KMS-11 (cell line): ENCODE data around the gene C11orf68.

Experiments
- H2AFZ ChIP-seq: fragments of 200-600 bp; sonication (generic); 2 replicates; pipeline ENCODE4 v1.6.1; 2016; ENCODE audit warnings: antibody characterized with exemption, mixed run types, low read depth
- H3K27ac ChIP-seq: fragments of 200-600 bp; sonication (generic); 2 replicates; pipeline ENCODE4 v1.6.1; 2016; ENCODE audit warnings: mild to moderate bottlenecking, mixed run types
- H3K27me3 ChIP-seq: fragments of 200-600 bp; sonication (generic); 2 replicates; pipeline ENCODE4 v1.6.1; 2017; ENCODE audit warnings: mild to moderate bottlenecking, low read depth, mixed run types, moderate library complexity; ENCODE audit not compliant: insufficient read depth
- H3K36me3 ChIP-seq: fragments of 200-600 bp; sonication (generic); 2 replicates; pipeline ENCODE4 v1.6.1; 2017; ENCODE audit warnings: mild to moderate bottlenecking, mixed run types; ENCODE audit not compliant: insufficient read depth
- H3K4me1 ChIP-seq: fragments of 200-600 bp; sonication (generic); 2 replicates; pipeline ENCODE4 v1.6.1; 2016; ENCODE audit warnings: mild to moderate bottlenecking, low read depth, mixed run types; ENCODE audit not compliant: poor library complexity, severe bottlenecking
- H3K4me2 ChIP-seq: fragments of 200-600 bp; sonication (generic); 2 replicates; pipeline ENCODE4 v1.7.0; 2016; ENCODE audit warnings: mild to moderate bottlenecking, mixed run types
- H3K4me3 ChIP-seq: fragments of 200-600 bp; sonication (generic); IDR thresholded peaks from 2 replicates; pipeline ENCODE4 v1.6.1; 2017; ENCODE audit warnings: low read depth, low read length, mixed read lengths; ENCODE audit not compliant: insufficient read depth
- H3K79me2 ChIP-seq: fragments of 200-600 bp; sonication (generic); 2 replicates; pipeline ENCODE4 v1.6.1; 2016; ENCODE audit warnings: low read depth, mixed run types; ENCODE audit not compliant: insufficient read depth
- H3K9ac ChIP-seq: fragments of 200-600 bp; sonication (generic); 2 replicates; pipeline ENCODE4 v1.6.1; 2016; ENCODE audit warnings: mild to moderate bottlenecking, mixed run types
- H4K20me1 ChIP-seq: fragments of 200-600 bp; sonication (generic); 2 replicates; pipeline ENCODE4 v1.6.1; 2016; ENCODE audit warnings: mild to moderate bottlenecking, mixed run types; ENCODE audit not compliant: insufficient read depth
- TF ChIP-seq, protein P1 (sequence below): fragments of 200-600 bp; sonication (generic); conservative IDR thresholded peaks from 2 replicates; pipeline ENCODE4 v1.6.1; 2017; ENCODE audit warnings: low read depth, mild to moderate bottlenecking, antibody characterized with exemption, low read length, moderate library complexity, mixed read lengths

Gene C11orf68

GRCh38 chr11:65919573-65920371 lies 910 bp upstream of the C11orf68 start:
- Histone ChIP-seq H4K20me1 (no peaks in the 10 kb centered on the region), H3K4me2 (peak overlapping the region; percentile 96), H3K36me3 (no peaks in the 10 kb centered on the region), H3K9ac (peak overlapping the region; percentile 44), H3K27me3 (no peaks in the 10 kb centered on the region), H3K27ac (no peak overlapping the region), H3K4me1 (peaks cover 14% of the 10 kb centered on the region), H3K79me2 (peaks cover 13% of the 10 kb centered on the region; the same call in 1 of the 2 replicates), H2AFZ (peak overlapping the region; percentile 64), H3K4me3 (no peak overlapping the region)
- TF ChIP-seq, protein P1, sequence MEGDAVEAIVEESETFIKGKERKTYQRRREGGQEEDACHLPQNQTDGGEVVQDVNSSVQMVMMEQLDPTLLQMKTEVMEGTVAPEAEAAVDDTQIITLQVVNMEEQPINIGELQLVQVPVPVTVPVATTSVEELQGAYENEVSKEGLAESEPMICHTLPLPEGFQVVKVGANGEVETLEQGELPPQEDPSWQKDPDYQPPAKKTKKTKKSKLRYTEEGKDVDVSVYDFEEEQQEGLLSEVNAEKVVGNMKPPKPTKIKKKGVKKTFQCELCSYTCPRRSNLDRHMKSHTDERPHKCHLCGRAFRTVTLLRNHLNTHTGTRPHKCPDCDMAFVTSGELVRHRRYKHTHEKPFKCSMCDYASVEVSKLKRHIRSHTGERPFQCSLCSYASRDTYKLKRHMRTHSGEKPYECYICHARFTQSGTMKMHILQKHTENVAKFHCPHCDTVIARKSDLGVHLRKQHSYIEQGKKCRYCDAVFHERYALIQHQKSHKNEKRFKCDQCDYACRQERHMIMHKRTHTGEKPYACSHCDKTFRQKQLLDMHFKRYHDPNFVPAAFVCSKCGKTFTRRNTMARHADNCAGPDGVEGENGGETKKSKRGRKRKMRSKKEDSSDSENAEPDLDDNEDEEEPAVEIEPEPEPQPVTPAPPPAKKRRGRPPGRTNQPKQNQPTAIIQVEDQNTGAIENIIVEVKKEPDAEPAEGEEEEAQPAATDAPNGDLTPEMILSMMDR: no peak

- H3K4me2 ChIP-seq: peak within 1 kb of the TSS; percentile 96
- H3K79me2 ChIP-seq: peaks cover 13% of the 10 kb centered on the region; the same call in 1 of the 2 replicates
- H4K20me1 ChIP-seq: no peaks in the 10 kb centered on the region
- peak within 1 kb of the TSS; percentile 64 for H2AFZ ChIP-seq
- H3K4me3 ChIP-seq: no peak within 1 kb of the TSS
- H3K4me1 ChIP-seq: peaks cover 14% of the 10 kb centered on the region
- H3K27ac ChIP-seq: peak within 1 kb of the TSS; percentile 56
- peak within 1 kb of the TSS; percentile 82 for H3K9ac ChIP-seq
- TF ChIP-seq, protein P1: no peak
- no peaks in the 10 kb centered on the region for H3K27me3 ChIP-seq
- H3K36me3 ChIP-seq: no peaks in the 10 kb centered on the region
Observed at GRCh38 chr11:65919141-65919572, 295 bp upstream of the C11orf68 start, which contains the start of gene DRAP1. TSS of gene DRAP1 (plus strand) at chr11:65919426. CDS start at chr11:65919502, 76 bp downstream.

DNA sequence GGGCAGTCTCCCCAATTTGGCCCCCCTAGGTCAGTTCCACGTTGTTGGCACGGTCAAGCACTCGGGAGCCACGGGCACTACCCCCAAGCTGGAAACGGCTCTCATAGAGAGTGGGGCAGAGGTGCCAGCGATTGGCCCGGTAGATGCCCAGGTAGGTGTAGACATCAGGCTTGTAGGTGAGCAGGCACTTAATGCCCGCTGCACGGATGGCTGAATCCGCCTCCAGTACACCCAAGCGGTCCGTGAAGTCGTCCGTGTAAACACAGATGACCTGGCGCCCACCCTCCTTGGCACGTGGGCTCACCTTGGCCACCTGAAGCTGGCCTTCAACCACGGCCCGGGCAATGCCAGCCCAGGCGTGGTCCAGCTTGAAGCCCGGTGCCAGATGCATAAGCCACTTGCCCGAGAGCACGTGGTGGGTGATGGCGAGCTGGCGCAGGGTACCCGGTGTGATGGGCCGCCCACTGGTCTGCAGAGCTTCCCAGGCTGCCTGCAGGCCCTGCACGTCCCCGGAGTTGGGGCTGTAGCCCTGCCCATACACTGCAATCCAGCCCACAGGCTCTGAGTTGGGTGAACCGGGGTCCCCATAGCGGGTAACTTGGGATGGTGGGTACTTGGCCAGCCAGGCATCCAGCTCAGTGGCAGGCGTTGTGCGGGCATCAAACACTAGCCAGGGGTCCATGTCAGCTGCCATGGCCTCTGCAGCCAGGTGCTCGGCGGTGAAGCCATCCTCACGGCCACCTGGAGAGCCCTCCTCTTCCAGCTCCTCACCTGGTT lies 1.2 kb downstream of the C11orf68 start:
- TF ChIP-seq, protein P1: no peak
- Histone ChIP-seq H3K27me3 (no peaks in the 10 kb centered on the region), H3K9ac (peak overlapping the region; percentile 82; the same call in 1 of the 2 replicates), H4K20me1 (no peaks in the 10 kb centered on the region), H3K27ac (no peak overlapping the region), H3K4me1 (peaks cover 27% of the 10 kb centered on the region), H3K4me2 (peak overlapping the region; percentile 85), H3K79me2 (peaks cover 13% of the 10 kb centered on the region; the same call in 1 of the 2 replicates), H3K4me3 (no peak overlapping the region), H2AFZ (no peak overlapping the region), H3K36me3 (no peaks in the 10 kb centered on the region)

GRCh38 chr11:65917077-65917433 lies 1.8 kb downstream of the C11orf68 start:
- Histone ChIP-seq H3K4me3 (no peak overlapping the region), H3K4me1 (peaks cover 29% of the 10 kb centered on the region)

More at GRCh38 chr11:65917077-65917433, 1.8 kb downstream of the C11orf68 start:
- Histone ChIP-seq H3K36me3 (no peaks in the 10 kb centered on the region), H3K27me3 (no peaks in the 10 kb centered on the region), H2AFZ (no peak overlapping the region), H3K4me2 (0 out of 2 replicates have a peak overlapping the region, but pooled peaks have one; percentile 8), H3K79me2 (peaks cover 13% of the 10 kb centered on the region; the same call in 1 of the 2 replicates), H3K27ac (no peak overlapping the region), H4K20me1 (no peaks in the 10 kb centered on the region), H3K9ac (no peak overlapping the region)
- TF ChIP-seq, protein P1: no peak
